Keratinocyte (primary cell): ENCODE data around the gene JAKMIP1.

Experiments
- EZH2 ChIP-seq: IDR thresholded peaks from one replicate; pipeline ENCODE4 v1.6.1; 2012; ENCODE audit warnings: inconsistent platforms, mild to moderate bottlenecking, low read length, moderate library complexity
- TF ChIP-seq, protein P1 (sequence below), 3 experiments: IDR thresholded peaks in 1 of 3; conservative IDR thresholded peaks in 1 of 3; optimal IDR thresholded peaks in 1 of 3; 2 replicates in 2 of 3; 3 replicates in 1 of 3; pipeline versions ENCODE3 to v1.5.1; 2011; ENCODE audit warnings: low read length in 3 of 3, mild to moderate bottlenecking in 3 of 3, moderate library complexity in 2 of 3, control low read depth in 1 of 3, inconsistent platforms in 1 of 3; ENCODE audit not compliant: insufficient read depth in 2 of 3; ENCODE audit errors: extremely low read depth in 1 of 3

GRCh38 chr4:6233929-6234328 lies 33.6 kb upstream of the JAKMIP1 start:
- TF ChIP-seq, protein P1, sequence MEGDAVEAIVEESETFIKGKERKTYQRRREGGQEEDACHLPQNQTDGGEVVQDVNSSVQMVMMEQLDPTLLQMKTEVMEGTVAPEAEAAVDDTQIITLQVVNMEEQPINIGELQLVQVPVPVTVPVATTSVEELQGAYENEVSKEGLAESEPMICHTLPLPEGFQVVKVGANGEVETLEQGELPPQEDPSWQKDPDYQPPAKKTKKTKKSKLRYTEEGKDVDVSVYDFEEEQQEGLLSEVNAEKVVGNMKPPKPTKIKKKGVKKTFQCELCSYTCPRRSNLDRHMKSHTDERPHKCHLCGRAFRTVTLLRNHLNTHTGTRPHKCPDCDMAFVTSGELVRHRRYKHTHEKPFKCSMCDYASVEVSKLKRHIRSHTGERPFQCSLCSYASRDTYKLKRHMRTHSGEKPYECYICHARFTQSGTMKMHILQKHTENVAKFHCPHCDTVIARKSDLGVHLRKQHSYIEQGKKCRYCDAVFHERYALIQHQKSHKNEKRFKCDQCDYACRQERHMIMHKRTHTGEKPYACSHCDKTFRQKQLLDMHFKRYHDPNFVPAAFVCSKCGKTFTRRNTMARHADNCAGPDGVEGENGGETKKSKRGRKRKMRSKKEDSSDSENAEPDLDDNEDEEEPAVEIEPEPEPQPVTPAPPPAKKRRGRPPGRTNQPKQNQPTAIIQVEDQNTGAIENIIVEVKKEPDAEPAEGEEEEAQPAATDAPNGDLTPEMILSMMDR (optimal IDR thresholded peaks at IDR 0.05 in 1 of 3, IDR thresholded peaks at IDR 0.05 in 1 of 3, conservative IDR thresholded peaks at IDR 0.05 in 1 of 3; ENCODE audit: extremely low read depth in 1 of 3, insufficient read depth in 2 of 3, low read length in 3 of 3): no peak
- no peak for TF ChIP-seq EZH2
